Measurements from ENCODE around the gene PASK. TPM values are rescaled to one million over a fixed set of nuclear protein-coding genes. Genes with fewer than 3 reads are reported as not detected.

PASK gene
- total and polyA plus RNA-seq, 9 of the 15 experiments (the other 6 are each of a cell fraction or from before 2014, with no cell fraction given): 1.5 to 30.3 (median 9.9) TPM

GRCh38 chr2:241158546-241158900, 9.3 kb upstream of the PASK start (continued):
- no peak for TF ChIP-seq CEBPZ (IDR thresholded peaks at IDR 0.05; ENCODE audit: borderline replicate concordance, low read depth, low read length)
- TF ChIP-seq, protein P1, sequence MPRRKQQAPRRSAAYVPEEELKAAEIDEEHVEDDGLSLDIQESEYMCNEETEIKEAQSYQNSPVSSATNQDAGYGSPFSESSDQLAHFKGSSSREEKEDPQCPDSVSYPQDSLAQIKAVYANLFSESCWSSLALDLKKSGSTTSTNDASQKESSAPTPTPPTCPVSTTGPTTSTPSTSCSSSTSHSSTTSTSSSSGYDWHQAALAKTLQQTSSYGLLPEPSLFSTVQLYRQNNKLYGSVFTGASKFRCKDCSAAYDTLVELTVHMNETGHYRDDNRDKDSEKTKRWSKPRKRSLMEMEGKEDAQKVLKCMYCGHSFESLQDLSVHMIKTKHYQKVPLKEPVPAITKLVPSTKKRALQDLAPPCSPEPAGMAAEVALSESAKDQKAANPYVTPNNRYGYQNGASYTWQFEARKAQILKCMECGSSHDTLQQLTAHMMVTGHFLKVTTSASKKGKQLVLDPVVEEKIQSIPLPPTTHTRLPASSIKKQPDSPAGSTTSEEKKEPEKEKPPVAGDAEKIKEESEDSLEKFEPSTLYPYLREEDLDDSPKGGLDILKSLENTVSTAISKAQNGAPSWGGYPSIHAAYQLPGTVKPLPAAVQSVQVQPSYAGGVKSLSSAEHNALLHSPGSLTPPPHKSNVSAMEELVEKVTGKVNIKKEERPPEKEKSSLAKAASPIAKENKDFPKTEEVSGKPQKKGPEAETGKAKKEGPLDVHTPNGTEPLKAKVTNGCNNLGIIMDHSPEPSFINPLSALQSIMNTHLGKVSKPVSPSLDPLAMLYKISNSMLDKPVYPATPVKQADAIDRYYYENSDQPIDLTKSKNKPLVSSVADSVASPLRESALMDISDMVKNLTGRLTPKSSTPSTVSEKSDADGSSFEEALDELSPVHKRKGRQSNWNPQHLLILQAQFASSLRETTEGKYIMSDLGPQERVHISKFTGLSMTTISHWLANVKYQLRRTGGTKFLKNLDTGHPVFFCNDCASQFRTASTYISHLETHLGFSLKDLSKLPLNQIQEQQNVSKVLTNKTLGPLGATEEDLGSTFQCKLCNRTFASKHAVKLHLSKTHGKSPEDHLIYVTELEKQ (CRISPR knock-in tag; IDR thresholded peaks at IDR 0.05): no peak
- TF ChIP-seq, protein P2, sequence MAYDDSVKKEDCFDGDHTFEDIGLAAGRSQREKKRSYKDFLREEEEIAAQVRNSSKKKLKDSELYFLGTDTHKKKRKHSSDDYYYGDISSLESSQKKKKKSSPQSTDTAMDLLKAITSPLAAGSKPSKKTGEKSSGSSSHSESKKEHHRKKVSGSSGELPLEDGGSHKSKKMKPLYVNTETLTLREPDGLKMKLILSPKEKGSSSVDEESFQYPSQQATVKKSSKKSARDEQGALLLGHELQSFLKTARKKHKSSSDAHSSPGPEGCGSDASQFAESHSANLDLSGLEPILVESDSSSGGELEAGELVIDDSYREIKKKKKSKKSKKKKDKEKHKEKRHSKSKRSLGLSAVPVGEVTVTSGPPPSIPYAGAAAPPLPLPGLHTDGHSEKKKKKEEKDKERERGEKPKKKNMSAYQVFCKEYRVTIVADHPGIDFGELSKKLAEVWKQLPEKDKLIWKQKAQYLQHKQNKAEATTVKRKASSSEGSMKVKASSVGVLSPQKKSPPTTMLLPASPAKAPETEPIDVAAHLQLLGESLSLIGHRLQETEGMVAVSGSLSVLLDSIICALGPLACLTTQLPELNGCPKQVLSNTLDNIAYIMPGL (CRISPR knock-in tag; IDR thresholded peaks at IDR 0.05): no peak
